Coronary artery (tissue), 2 donors: ENCODE measurements around the gene MMP21.

Experiments
- DNase-seq: peaks from one replicate; pipeline ENCODE4 v3.0.0-alpha.2; 2017; ENCODE audit warnings: low spot score
- H3K27ac ChIP-seq, 2 donors: fragments of 200-600 bp; sonication (generic); one replicate each; pipeline ENCODE4 v1.5.1; 2016 to 2019
- H3K4me3 ChIP-seq: fragments of 200-600 bp; sonication (generic); 2 replicates; pipeline ENCODE4 v1.5.1; 2016; ENCODE audit warnings: mild to moderate bottlenecking, moderate library complexity
- TF ChIP-seq, protein P1 (sequence below): fragments of 200-600 bp; sonication (generic); IDR thresholded peaks from one replicate; pipeline ENCODE4 v1.5.1; 2019; ENCODE audit warnings: antibody characterized with exemption

The MMP21 gene

DNA sequence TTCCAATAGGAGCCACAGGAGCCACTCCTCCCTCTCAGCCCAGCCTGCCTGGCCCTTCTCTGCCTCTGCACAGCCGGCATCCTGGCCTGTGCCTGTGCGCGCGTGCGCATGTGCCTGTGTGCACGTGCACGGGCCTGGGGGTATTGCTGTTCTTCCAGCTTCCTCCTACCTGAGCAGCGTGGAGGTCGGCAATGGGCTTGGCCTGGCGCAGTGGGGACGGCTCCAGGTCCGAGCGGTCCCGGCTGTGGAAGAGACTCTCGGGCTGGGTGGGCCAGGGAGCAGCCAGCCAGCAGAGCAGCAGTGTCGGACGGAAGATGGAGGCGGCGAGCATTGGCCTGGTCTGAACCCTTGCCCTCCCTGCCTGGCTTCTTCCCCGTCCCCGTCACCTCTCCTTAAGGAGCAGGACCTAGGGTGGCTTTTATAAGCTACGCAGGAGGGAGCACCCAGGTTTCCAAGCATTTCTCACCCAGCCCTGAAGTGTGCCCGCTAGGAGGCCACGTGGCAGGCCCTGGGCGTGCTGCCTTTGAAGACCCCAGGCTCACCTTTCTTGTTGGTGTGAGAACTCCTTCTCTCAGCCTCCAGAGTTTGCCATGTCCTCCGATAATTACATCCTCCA is at the start of gene MMP21:
MMP21 (minus strand) TSS at position 331 of the 616 bp plus-strand sequence; CDS start at position 331, 0 bp downstream.
- TF ChIP-seq, protein P1, sequence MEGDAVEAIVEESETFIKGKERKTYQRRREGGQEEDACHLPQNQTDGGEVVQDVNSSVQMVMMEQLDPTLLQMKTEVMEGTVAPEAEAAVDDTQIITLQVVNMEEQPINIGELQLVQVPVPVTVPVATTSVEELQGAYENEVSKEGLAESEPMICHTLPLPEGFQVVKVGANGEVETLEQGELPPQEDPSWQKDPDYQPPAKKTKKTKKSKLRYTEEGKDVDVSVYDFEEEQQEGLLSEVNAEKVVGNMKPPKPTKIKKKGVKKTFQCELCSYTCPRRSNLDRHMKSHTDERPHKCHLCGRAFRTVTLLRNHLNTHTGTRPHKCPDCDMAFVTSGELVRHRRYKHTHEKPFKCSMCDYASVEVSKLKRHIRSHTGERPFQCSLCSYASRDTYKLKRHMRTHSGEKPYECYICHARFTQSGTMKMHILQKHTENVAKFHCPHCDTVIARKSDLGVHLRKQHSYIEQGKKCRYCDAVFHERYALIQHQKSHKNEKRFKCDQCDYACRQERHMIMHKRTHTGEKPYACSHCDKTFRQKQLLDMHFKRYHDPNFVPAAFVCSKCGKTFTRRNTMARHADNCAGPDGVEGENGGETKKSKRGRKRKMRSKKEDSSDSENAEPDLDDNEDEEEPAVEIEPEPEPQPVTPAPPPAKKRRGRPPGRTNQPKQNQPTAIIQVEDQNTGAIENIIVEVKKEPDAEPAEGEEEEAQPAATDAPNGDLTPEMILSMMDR: no peak
- H3K27ac ChIP-seq: no peak within 1 kb of the TSS
- no peak within 1 kb of the TSS for H3K4me3 ChIP-seq
- DNase-seq: peak; percentile 43

DNA sequence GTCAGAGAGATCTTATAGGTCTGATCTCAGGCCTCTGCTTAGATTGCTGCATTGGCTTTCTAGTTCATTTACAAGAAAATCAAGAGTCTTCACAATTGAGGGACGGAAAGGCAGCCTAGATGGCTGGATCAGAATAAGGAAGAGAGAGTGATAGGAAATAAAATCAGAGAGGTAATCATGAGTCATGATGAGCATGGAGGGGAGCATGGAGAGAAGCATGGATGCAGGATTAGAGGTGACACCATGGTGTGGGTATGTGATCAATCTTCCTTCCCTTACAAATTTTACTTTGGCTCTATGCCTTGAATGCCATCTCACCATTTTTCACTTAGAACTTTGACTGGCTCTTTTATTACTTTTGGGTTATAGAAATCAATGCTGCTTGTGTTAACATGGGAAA is 49.1 kb upstream of the MMP21 start:
- peak overlapping the region; percentile 88 for H3K4me3 ChIP-seq
- TF ChIP-seq, protein P1: no peak

GRCh38 chr10:125823663-125824251 is 48.1 kb upstream of the MMP21 start:
- TF ChIP-seq, protein P1: no peak
- H3K4me3 ChIP-seq: peak overlapping the region; percentile 88
- H3K27ac ChIP-seq: peak overlapping the region; percentile 81 to 94
- no peak for DNase-seq

More for the DNA sequence above, 49.1 kb upstream of the MMP21 start:
- H3K27ac ChIP-seq: no peak overlapping the region
- no peak for DNase-seq

DNA sequence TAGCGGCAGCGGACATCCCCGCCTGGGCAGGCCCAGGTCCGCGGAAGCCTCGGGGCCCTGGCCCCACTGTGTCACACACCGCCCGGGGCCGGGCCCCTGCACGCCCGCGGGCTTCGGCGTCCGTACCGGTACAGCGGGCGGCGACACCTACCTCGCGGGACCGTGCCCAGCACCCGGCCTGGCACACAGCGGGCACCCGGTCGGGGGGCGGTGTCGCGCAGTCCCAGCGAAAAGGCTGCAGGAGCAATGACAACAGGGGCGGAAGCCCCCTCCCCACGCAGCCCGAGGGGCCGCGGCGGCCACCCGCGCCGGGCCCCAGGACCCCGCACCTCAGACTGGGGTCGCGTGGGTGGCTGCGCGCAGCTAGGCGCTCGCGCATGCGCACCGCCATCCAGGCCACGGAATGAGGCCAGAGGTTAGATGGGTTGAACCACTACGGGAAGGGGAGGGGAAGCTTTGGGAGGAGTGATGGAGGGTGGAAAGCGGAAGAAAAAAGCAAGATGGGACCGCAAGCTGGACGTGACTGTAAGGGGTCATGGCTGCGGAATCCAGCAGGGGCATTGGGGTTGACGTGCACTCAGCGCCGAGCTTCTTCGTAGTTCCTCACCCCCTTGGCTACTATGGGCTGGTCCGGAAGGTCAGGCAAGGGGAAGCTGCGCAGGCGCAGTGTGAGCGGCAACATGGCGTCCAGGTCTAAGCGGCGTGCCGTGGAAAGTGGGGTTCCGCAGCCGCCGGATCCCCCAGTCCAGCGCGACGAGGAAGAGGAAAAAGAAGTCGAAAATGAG is 47.4 kb upstream of the MMP21 start, which contains the start of the genes BCCIP and UROS:
BCCIP (plus strand) TSS at position 669 of the 785 bp plus-strand sequence; CDS start at position 681, 12 bp downstream.
UROS (minus strand) TSS at position 381 of the 785 bp plus-strand sequence. CDS start 6,759 bp downstream, outside the sequence.
- TF ChIP-seq, protein P1: no peak
- peak within 1 kb of the TSS; percentile 88 for H3K4me3 ChIP-seq
- H3K27ac ChIP-seq: peak within 1 kb of the TSS; percentile 81 to 94
- peak; percentile 91 for DNase-seq

GRCh38 chr10:125820701-125821100 is 45.1 kb upstream of the MMP21 start:
- TF ChIP-seq, protein P1: no peak
- H3K4me3 ChIP-seq: no peak overlapping the region
- H3K27ac ChIP-seq: no peak overlapping the region
- no peak for DNase-seq

DNA sequence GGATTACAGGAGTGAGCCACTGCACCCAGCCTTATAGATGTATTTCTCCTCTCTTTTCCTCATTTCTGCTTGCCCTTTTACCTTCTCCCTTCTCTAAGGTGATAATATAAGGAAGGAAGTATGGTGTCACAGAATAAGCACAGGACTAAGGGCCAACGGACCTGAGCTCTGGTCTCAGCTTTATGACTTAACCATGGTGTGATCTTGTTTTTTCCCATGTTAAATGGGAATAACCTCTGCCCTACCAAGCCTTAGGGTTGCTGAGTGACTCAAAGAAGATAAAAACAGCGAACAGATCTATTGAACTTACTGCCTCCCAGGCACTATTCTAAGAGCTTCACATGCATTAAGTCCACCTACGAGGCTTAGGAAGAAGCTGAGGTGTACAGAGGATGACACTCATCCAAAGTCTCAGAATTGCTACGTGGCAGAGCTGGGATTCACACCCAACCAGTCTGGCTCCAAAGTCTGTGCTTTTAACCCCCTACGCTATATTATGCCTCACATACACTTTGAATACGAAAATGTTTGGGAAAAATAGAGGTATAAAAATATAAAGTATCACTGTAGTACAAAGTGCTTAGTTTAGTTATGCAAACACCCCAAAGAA is 41.8 kb upstream of the MMP21 start:
- TF ChIP-seq, protein P1: no peak
- no peak overlapping the region for H3K27ac ChIP-seq
- no peak for DNase-seq
- no peak overlapping the region for H3K4me3 ChIP-seq
